Pons (tissue), 1 donor: ENCODE measurements around the gene UGT1A9.
"Not testable (repeated sequence)": the region's sequence is repeated elsewhere in the genome, so short reads cannot be mapped to it uniquely, and the experiment has no call there.

ENCODE experiments used
- DNase-seq: peaks from one replicate; pipeline ENCODE4 v3.0.0-alpha.2; 2016; ENCODE audit warnings: low spot score

UGT1A9 gene

DNA sequence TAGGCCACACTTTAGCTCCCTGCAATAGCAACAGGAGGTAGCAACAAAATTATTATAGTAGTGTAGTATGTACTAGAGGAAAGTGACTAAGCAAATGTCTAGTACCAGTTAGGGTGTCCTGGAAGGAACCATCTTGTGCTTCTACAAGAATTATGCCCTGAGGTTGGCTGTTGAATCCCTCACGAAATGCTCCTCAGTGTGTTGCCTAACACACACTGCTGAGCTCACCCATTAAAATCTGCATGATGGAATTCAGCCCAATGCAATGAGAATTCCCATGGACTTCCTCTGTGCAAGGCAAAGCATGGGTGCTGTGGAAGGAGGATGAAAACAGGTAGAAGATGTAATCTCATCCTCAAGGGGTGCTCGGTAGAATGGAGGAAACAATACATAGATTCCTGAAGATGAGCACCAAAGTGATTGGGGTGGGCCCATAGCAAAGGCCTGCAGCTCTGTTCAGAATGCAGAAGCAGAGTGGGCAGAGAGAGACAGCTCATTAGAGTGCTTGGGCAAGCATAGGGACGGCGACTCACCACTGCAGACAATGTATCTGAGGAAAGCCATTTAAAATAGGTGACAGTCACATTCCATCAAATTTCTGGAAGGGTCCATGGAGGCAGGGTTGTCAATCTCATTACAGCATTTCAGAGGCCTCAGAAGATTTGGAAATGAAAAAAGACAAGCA lies 8.8 kb downstream of the UGT1A9 start:
- DNase-seq, result no peak

DNA sequence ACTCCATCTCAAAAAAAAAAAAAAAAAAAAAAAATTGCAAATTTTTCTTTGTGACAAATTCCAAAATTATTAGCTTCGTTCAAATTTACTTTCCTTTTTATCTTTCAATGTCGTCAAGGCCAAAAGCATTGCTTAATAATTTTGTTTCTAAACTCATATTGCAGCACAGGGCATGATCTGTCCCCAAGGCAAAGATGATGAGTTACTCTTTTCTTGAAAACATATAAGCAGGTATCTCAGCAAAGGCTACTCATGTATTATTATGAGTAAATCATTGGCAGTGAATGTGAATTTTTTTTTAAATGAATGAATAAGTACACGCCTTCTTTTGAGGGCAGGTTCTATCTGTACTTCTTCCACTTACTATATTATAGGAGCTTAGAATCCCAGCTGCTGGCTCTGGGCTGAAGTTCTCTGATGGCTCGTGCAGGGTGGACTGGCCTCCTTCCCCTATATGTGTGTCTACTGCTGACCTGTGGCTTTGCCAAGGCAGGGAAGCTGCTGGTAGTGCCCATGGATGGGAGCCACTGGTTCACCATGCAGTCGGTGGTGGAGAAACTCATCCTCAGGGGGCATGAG lies 9.9 kb downstream of the UGT1A9 start, which contains the start of gene UGT1A7:
Gene UGT1A7, plus strand, starts transcription at position 381 of the 579 bp plus-strand sequence. Its CDS starts 37 bp downstream, at position 418.
- no peak for DNase-seq

DNA sequence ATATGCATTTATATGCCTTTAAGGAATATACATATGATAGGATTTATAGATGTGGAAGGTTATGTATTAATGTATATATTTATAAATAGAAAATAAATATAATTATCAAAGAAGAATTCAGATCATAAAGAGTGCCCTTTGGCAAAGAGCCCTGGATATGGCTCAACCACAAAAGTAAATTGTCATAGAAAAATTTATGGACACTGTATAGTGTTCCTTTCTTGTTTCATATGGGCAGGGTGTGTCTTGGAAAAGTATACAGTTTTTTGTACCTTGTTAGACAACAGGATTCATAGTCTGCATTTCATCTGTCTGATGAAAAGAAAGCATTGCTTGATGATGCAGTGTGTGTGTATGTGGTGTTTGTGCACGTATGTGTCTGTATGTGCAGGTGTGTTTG lies 12.9 kb downstream of the UGT1A9 start:
- no peak for DNase-seq

DNA sequence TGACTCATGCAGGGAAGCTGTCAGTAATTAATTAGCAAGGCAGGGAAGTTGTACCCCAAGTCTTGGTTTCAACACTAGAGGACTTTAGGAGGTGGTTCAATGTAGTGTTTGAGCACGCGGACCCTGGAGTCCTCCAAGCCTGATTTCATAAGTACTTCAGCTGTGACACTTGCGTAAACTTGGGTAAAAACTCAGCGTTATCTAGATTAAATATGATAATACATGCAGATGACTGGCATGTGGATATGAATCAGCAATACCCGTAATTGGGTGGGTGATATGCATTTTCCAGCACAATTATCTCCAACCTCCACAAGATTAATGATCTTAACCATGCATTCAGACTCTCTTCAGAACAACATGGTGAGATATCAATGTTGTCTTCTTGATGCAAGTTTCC lies 15.2 kb downstream of the UGT1A9 start:
- DNase-seq, result no peak

DNA sequence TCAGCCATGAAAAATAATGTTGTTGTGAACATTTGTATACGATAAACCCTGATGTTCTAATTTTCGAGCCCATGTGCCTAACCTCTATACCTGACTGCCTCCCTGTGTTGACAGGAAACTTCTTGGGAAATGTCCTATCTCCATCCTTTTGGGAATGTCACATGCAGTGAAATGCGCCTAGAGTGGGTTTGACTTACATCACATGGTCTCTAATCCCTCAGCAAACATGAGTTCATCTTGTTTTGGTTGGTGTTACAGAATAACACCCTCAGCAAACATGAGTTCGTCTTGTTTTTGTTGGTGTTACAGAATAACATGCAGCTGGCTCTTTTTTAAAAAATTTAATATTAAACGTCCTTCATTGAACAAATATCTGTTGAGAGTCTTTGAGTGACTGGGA lies 16.6 kb downstream of the UGT1A9 start:
- no peak for DNase-seq

DNA sequence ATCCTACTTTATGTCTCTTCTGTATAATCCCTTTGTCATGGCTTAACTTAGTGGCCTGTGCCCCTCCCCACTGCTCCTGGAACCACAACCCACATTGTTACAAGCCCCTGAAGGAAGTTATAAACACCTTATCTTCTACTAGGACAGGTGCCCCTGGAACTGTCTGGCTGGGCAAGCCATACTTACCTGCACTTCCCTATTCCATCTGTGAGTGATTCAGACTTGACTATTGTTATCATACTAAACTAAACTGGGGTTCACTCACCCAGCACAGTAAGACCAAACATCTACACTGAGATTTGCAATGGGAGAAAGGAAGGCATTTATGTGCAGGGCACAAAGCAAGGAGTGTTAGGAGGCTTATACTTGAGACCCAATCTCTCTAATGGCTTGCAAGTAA lies 17.3 kb downstream of the UGT1A9 start:
- no peak for DNase-seq

DNA sequence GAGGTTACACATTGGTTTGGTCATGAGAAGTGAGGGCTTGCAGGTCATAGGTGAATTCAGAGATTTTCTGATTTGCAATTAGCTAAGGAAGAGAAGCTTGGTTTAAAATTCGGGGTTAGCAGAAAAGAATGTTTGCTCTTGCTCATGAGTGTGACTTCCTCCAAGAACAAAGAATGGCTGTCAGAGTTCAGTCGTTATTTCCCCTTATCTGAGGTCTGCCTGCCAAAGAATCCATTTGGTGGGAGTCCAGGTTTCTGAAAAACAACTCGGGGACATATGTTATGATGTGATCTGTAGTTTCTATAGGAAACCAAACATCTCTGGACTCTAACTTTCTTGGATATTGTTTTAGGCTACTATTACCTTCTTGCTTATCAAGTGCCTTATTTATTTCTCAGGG lies 17.8 kb downstream of the UGT1A9 start:
- DNase-seq, result no peak

DNA sequence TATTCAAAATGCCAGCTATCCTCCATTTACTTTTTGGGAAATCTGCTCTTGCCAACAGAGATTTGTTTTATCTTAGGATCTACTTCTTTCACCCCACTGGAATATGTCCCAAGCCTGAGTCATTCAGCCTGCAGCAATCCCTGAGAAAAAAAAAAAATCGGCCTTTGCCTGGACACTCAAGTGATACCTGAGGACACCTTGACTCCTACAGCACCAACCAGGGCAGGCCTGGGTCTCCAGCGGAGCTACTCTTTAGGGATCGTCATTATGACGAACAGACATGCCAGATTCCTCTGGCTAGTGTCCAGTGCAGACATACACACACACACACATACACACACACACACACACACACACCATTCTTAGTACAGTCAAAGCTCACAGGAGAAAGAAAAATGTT lies 18.7 kb downstream of the UGT1A9 start:
- no peak for DNase-seq

DNA sequence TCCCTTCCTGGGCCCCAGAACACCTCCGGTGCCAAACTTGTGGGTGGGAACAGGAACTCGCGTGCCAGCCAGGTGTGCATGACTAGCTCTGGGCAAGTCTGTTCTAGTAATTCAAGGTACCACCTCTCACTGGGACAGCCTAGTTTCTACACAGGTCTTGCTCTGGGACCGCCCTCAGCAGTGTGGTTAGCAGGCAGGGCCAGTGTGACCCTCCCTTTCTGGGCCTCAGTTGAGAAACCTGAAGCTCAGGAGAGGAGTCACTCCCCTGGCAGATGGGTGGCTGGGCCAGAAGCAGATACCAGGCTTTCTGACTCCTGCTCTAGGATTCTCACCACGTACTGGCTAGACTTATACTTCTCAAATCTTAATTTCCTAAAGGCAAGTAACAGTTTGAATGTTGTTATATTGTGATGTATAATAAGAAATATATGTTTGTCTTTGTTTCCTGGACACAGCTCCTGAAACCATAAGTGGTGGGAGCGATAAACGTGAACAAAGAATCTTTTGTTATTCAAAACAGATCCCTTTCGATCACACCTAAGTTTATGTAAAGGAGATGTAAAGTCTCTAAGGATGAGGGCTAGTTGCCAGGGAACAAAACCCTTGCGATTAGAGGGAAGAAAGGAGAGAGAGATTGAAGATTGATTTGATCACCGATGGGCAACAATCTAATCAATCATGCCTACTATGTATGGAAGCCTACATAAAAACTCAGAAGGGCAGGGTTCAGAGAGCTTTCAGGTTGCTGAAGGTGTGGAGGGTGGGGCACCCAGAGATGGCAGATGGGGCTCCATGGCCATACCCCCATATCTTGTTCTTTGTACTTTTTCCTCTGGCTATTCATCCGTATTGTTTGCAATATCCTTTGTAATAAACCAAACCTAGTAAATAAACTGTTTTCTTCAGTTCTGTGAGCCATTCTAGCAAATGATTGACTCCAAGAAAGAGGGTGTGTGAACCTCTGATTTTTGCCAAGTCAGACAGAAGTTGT lies 20.0 kb downstream of the UGT1A9 start:
- DNase-seq, result no peak

DNA sequence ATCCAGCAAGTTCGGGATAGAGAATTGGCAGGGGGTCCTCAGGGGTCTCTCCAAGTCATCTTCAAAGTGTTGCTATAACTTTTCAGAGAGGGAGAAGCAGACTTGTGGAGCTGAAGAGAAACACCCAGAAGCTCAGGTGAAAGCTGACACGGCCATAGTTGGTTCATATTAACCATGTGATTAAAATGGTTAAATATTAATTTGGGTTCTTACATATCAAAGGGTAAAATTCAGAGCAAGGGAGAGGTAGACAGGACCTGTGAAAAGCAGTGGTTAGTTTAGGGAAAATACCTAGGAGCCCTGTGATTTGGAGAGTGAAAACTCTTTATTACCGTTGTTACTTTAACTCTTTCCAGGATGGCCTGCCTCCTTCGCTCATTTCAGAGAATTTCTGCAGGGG lies 20.9 kb downstream of the UGT1A9 start, which contains the start of gene UGT1A6:
Gene UGT1A6, plus strand, starts transcription at position 243 of the 400 bp plus-strand sequence. Its CDS starts 115 bp downstream, at position 358.
- DNase-seq, result no peak

DNA sequence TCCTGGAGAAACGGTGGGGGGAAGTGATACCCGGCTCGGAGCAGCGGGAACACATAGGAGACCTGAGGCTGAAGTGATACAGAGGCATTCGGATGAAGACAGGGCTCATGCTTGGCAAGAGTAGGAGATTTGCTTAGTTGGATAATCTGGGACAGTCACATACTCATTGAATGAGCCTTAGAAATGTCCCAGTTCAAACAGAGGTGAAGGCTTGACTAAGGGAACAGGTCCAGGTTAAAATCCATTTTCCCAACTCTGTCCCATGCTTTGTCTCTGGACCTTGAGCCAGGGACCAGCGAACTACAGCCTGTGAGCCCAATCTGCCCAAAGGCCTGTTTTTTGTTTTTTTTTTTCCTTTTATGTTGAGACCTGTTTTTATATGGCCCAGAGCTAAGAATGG lies 22.3 kb downstream of the UGT1A9 start:
- DNase-seq, result no peak

DNA sequence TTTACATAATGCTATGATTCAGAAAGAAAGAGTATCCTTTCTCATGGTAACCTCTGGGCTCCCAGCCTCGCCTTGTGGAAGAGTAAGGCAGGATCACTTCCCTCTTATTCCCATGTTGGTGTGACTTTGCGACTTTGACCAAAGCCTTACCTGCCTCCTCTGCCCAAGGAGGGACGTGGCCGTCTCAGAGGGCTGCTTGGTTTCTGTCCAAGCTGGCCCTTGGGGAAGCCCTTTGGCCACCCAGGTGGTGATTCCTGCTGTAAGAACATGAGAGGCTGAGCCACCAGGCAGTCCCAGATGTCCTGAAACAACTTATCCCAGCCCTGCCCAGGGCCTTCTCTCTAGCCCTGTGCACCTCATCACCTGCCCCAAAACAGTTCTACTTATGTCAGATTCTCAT lies 27.0 kb downstream of the UGT1A9 start:
- no peak for DNase-seq

DNA sequence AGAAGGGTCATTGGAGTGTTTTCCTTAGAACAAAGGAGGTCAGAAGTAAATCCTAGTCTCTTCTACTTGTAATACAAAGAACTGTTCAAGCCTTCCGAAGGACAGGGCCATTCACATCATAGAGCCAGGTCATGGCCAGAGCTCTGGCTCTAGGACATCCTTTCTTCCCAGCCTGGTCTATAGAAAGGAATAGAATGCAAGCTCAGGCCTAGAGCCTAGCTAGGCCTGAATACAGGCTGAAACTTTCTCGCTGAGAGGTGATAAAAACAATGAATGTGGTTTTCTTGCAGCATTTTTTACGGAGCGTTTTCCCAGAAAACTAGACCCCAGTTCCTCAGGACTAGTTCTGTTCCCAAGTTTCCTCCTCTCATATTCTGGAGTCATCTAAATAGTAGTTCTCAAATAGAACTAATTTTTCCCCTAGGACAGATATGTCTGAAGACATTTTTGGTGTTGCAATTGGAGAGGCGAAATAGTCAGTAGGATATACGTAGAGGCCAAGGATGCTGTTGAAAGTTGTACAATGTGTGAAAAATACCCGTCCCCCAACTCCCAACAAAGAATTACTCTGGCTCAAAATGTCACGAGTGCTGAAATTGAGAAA lies 27.8 kb downstream of the UGT1A9 start:
- DNase-seq, result no peak

DNA sequence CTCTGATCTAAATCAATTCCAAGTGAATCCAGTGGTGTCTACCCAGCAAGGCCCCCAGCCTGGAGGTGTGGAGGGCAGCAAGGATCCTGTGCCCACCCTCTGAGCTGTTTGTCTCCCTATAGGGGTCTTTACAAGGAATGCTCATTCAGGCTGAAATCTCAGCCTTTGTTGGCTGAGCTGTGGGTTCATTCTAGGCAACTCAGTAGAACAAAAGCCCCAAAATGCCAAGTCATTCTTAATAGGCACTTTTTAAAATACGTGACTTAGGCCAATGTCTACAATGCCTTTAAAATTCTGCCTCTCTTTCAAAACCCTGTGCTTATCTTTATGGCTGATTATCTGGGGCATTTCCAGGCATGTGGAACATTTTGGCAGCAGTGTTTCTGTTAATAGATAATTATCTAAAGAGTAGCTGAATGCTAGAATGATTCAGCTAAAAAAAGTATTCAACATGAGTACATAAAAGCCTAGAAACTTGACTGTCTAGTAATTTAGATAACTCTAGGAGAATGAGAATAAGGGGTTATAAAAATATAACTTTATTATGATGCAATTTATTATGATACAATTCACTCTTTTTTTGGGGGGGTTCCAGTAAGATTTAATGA lies 28.4 kb downstream of the UGT1A9 start:
- DNase-seq, result no peak

DNA sequence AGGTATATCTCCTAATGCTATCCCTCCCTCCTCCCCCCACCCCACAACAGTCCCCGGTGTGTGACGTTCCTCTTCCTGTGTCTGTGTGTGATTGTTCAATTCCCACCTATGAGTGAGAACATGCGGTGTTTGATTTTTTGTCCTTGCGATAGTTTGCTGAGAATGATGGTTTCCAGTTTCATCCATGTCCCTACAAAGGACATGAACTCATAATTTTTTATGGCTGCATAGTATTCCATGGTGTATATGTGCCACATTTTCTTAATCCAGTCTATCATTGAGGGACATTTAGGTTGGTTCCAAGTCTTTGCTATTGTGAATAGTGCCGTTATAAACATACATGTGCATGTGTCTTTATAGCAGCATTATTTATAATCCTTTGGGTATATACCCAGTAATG lies 29.1 kb downstream of the UGT1A9 start:
- DNase-seq, result not testable (repeated sequence)

DNA sequence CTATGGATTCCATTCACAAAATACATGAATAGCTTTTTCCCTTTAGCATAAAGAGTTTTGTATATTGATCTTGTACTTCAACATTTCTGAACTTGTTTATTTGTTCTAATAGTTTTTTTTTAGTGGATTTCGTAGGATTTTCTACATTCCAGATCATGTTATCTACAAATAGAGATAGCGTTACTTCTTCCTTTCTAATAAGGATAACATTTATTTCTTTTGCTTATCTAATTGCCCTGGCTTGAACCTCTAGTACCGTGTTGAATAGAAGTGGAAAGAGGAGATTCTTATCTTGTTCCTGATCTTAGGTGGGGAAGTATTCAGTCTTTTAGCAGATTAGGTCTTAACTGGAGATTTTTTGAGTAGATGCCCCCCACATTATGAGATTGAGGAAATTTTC lies 30.5 kb downstream of the UGT1A9 start:
- no peak for DNase-seq

DNA sequence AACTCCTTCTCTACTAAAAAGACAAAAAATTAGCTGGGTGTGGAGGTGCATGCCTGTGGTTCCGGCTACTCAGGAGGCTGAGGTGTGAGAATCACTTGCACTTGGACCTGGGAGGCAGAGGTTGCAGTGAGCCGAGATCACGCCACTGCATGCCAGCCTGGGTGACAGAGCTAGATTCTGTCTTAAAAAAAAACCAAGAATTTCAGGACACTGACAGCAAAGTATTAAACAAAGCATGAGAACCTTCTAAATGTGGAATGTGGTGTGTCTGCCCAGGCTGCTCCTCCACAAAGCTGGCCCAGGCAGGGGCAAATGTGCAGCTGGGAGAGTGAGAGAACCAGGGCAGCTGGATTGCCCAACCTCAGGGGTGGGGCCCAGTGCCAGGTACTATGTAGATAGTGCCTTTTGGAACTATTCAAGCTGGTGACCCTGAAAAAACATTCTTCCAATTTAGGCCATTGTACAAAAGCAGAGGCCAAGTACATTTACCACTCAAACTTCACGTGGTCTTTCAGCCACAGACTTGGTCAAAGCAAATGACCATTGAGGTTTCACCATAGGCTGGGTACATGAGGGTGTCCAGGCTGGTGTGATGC lies 34.3 kb downstream of the UGT1A9 start:
- no peak for DNase-seq

DNA sequence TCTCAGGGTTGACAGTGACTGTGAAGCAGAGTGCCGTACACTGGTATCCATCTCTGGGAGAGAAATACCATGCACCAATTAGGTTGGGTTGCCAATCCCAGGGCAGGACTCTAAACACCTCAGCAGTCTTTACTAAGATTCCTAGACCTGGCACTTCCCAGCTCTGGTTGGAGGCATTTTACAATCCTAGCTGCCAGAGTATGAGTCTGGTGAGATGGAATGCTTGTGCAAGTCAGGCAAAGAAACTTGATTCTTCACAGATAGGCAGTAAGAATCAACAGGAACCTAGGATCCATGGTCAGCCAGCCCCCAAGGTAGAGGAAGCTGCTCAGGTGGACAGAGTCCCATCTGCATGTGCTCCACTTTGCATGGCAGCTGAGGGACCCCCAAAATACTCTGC lies 35.0 kb downstream of the UGT1A9 start:
- no peak for DNase-seq

DNA sequence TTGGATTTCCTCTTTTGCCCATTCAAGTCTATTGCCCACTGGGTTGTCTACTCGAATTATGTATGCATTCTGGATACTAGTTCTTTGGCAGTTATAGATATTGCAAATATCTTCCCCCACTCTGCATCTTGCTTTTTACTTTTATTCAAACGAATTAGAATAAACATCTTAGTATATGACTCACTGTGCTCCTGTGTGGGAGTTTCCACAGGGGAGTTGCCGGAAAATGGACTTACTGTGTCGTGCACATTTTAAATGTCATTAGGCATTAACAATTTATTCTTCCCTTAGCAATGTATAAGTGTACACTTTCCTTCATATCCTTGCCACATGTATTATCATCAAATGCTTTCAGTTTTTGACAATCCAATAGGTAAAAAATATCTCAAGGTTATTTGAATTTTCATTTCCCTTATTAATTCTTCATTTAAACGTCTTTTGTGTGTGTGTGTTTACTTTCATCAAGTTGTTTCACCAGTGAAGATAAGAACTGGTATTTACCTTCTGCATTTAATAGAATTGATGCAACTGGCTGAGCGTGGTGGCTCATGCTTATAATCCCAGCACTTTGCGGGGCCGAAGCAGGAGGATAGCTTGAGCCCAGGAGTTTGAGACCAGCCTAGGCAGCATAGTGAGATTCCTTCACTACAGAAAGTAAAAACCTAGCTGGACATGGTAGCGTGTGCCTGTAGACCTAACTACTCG lies 36.4 kb downstream of the UGT1A9 start:
- no peak for DNase-seq

DNA sequence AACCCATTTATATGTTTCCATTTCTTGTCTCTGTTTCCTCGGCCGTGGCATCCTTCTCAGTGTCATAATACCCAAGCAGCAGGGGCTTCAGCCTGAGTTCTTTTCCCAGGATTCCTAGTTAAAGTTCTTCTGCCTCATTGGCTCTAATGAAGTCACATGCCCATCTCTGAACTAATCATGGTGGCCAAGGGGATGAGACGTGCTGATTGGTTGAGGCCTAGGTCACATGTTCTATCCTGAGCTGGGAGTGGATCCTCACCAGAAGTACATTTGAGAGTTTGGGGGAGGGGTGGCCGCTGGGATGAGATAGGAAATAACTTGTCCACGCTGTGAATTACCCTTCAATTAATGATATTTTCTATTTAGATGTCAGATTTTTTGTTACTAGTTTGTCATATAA lies 37.2 kb downstream of the UGT1A9 start:
- DNase-seq, result no peak
